ENCODE measurements around the gene C1orf198. TPM values are rescaled to one million over a fixed set of nuclear protein-coding genes. Genes with fewer than 3 reads are reported as not detected.

C1orf198 gene
- total RNA-seq, 2 donors from 2014 or later = 166 to 273 TPM

- Histone ChIP-seq H3K36me3 (no peaks in the 10 kb centered on the region), H3K4me3 (no peak overlapping the region), H3K9me3 (no peaks in the 10 kb centered on the region), H3K27ac (no peak overlapping the region), H3K4me1 (ENCODE audit: control insufficient read depth in 1 of 2, low read depth in 2 of 2) (no peaks in the 10 kb centered on the region), H3K27me3 (replicated peaks; ENCODE audit: insufficient read depth) (no peaks in the 10 kb centered on the region)
- ATAC-seq (ENCODE audit: insufficient number of reproducible peaks, low FRiP score, low read depth) (no peak), DNase-seq (ENCODE audit: low spot score) (no peak)
- TF ChIP-seq, protein P1, sequence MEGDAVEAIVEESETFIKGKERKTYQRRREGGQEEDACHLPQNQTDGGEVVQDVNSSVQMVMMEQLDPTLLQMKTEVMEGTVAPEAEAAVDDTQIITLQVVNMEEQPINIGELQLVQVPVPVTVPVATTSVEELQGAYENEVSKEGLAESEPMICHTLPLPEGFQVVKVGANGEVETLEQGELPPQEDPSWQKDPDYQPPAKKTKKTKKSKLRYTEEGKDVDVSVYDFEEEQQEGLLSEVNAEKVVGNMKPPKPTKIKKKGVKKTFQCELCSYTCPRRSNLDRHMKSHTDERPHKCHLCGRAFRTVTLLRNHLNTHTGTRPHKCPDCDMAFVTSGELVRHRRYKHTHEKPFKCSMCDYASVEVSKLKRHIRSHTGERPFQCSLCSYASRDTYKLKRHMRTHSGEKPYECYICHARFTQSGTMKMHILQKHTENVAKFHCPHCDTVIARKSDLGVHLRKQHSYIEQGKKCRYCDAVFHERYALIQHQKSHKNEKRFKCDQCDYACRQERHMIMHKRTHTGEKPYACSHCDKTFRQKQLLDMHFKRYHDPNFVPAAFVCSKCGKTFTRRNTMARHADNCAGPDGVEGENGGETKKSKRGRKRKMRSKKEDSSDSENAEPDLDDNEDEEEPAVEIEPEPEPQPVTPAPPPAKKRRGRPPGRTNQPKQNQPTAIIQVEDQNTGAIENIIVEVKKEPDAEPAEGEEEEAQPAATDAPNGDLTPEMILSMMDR (IDR thresholded peaks at IDR 0.05) = no peak
Observed at GRCh38 chr1:230791986-230792564, 76.2 kb downstream of the C1orf198 start.

DNA sequence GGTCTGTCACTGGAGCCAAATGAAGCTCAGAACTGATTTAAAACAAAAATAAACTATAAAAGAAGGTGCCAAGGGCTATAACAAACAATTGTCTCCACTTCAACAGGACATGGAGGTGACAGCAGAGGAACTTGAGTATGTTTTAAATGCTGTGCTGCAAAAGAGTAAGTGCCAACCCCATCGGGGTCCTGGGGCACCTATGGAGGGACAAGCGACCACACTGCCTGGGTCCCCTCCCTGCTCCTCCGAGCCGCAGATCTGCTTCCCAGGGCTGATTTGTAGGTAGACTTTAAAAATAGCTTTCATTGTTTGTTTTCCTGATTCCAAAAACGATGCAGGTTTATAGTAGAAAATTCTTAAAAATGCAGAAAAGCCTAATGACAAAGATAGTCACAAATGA lies 78.3 kb downstream of the C1orf198 start:
- no peaks in the 10 kb centered on the region for H3K4me1 ChIP-seq (ENCODE audit: control insufficient read depth in 1 of 2, low read depth in 2 of 2)
- no peak for ATAC-seq (ENCODE audit: insufficient number of reproducible peaks, low FRiP score, low read depth)
- TF ChIP-seq, protein P1 (IDR thresholded peaks at IDR 0.05) = no peak

DNA sequence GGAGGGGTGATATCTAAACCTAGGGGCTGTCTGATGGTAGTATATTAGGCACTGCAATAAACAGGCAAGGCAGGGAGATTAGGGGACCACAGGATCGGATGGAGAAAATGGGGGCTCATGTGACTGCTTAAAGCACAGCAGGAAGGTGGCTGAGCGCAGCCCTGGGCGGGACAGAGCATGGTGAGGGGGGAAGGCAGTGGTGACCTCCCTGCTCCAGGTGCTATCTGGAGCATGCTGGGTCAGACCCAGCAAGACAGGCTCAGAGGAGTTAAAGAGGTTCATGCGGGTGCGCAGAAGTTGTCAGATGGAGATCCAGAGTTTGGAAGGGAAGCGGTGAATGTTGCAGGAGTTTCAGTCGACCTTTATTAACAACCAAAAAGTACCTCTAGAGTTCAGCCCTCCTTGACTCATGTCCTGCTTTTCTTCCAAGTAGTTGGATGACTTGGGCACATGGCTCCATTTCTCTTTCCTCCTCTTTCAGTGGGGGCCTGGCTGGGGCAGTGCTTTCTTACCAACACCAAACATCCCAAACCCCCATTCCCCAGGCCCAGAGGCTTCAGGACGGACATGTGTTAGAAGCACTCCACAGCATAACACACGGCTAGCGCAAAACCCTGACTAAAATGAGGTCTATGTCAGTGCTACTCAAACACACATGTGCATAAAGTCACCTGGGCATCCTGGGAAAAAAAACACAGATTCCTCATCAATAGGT lies 79.6 kb downstream of the C1orf198 start:
- no peak for DNase-seq (ENCODE audit: low spot score)
- no peak for ATAC-seq (ENCODE audit: insufficient number of reproducible peaks, low FRiP score, low read depth)

More for the DNA sequence above, 78.3 kb downstream of the C1orf198 start:
- Histone ChIP-seq H3K9me3 (no peaks in the 10 kb centered on the region), H3K36me3 (no peaks in the 10 kb centered on the region), H3K4me3 (no peak overlapping the region), H3K27ac (no peak overlapping the region), H3K27me3 (replicated peaks; ENCODE audit: insufficient read depth) (no peaks in the 10 kb centered on the region)
- DNase-seq (ENCODE audit: low spot score) = no peak

GRCh38 chr1:230787471-230787870 lies 80.8 kb downstream of the C1orf198 start:
- DNase-seq (ENCODE audit: low spot score) = no peak
- TF ChIP-seq, protein P1 (IDR thresholded peaks at IDR 0.05) = no peak
- no peak for ATAC-seq (ENCODE audit: insufficient number of reproducible peaks, low FRiP score, low read depth)
- Histone ChIP-seq H3K4me1 (ENCODE audit: control insufficient read depth in 1 of 2, low read depth in 2 of 2) (no peaks in the 10 kb centered on the region), H3K9me3 (no peaks in the 10 kb centered on the region), H3K4me3 (no peak overlapping the region), H3K27ac (no peak overlapping the region), H3K36me3 (no peaks in the 10 kb centered on the region), H3K27me3 (replicated peaks; ENCODE audit: insufficient read depth) (no peaks in the 10 kb centered on the region)

More for the DNA sequence above, 79.6 kb downstream of the C1orf198 start:
- H3K27me3 ChIP-seq (replicated peaks; ENCODE audit: insufficient read depth) = no peaks in the 10 kb centered on the region
- no peaks in the 10 kb centered on the region for H3K4me1 ChIP-seq (ENCODE audit: control insufficient read depth in 1 of 2, low read depth in 2 of 2)
- H3K4me3 ChIP-seq = no peak overlapping the region
- no peaks in the 10 kb centered on the region for H3K36me3 ChIP-seq
- H3K27ac ChIP-seq = no peak overlapping the region
- TF ChIP-seq, protein P1 (IDR thresholded peaks at IDR 0.05) = no peak
- H3K9me3 ChIP-seq = no peaks in the 10 kb centered on the region

Other genes starting within 250 kb of the C1orf198 start
- 10 to 100 TPM; 22.9 to 31.0 TPM for gene COG2, start 226.0 kb downstream of the C1orf198 start, total RNA-seq
- gene AGT, start 154.4 kb downstream of the C1orf198 start, total RNA-seq = 10 to 100 TPM; 42.0 to 69.1 TPM
- 1 to 10 TPM in 1 of 2 donors, not detected in 1; 1.2 TPM for gene CAPN9, start 121.1 kb downstream of the C1orf198 start, total RNA-seq
- 10 to 100 TPM; 35.0 to 66.1 TPM for gene TTC13, start 110.3 kb upstream of the C1orf198 start, total RNA-seq
- 10 to 100 TPM; 12.3 to 20.4 TPM for gene ARV1, start 110.6 kb upstream of the C1orf198 start, total RNA-seq
- gene FAM89A, start 171.7 kb upstream of the C1orf198 start, total RNA-seq = 10 to 100 TPM in 1 of 2 donors, 1 to 10 TPM in 1; 8.4 to 24.5 TPM

Measured in thoracic aorta (tissue), 2 donors.